NCI-H146 (cell line): ENCODE data around the gene ABCC10.
"Not testable (repeated sequence)": the region's sequence is repeated elsewhere in the genome, so short reads cannot be mapped to it uniquely, and the experiment has no call there.

Experiments used
- DNase-seq: peaks from one replicate; lab custom pipeline; 2025; lab: John Stamatoyannopoulos, UW

Gene ABCC10

GRCh38 chr6:43497689-43498088 lies 70.3 kb downstream of the ABCC10 start:
- DNase-seq, result no peak

GRCh38 chr6:43498291-43498690 lies 71.0 kb downstream of the ABCC10 start:
- DNase-seq, result not testable (repeated sequence)

- peak; percentile 20 for DNase-seq
Measured at GRCh38 chr6:43499028-43499815, 71.9 kb downstream of the ABCC10 start.
